Measurements from ENCODE around the gene EGFL7.

- TF ChIP-seq CTCF (IDR thresholded peaks at IDR 0.05) = no peak
- no peak for TF ChIP-seq POLR2A (IDR thresholded peaks at IDR 0.05)
These were observed 38.9 kb downstream of the EGFL7 start for GRCh38 chr9:136701668-136702053.

Measured in right lobe of liver (tissue), 4 donors.